GM23338 (cell line): Measurements from ENCODE around the gene INTS3. TPM values are rescaled to one million over a fixed set of nuclear protein-coding genes. Genes with fewer than 3 reads are reported as not detected.

ENCODE experiments used
- microRNA-seq: library from miRNA; unstranded; fragments of <30 nt; microRNA quantifications from one replicate; pipeline ENCODE4, GENCODE V29; 2017
- polyA plus RNA-seq: library from polyadenylated mRNA; unstranded; fragments of >200 nt; fragmentation: Nextera tagmentation; extraction: Ambion mirVana; gene quantifications from 2 replicates; pipeline ENCODE4 v1.2.1, GENCODE V29; 2016
- small RNA-seq: library from RNA; depleted of rRNA; stranded (forward); fragments of <200 nt; gene quantifications from one replicate; pipeline ENCODE3, GENCODE V24; 2014; ENCODE audit warnings: low replicate concordance
- total RNA-seq: library from RNA; depleted of rRNA; stranded (reverse); fragments of >200 nt; shearing (Covaris generic); gene quantifications from 2 replicates; pipeline ENCODE4 v1.2.3, GENCODE V29; 2014; rRNA removed

The INTS3 gene
- total and polyA plus RNA-seq, 2 experiments from 2014 or later, result 22.7 to 51.3 TPM

Small RNA genes within 50 kb of the gene (microRNA-seq; reads per million reads assigned to microRNA genes)
- gene MIR8083, result not detected

Small RNA genes within 50 kb of the gene (small RNA-seq; reads per million reads assigned to genes)
- gene MIR8083 (not detected), gene RF00019 (not detected), gene RN7SL372P (not detected)

Other genes starting within 250 kb of the INTS3 start
- 7.3 and 9.4 TPM in 2 replicates for gene S100A6, start 192.1 kb upstream of the INTS3 start, total RNA-seq
- 77.5 and 98.0 TPM in 2 replicates for gene S100A6, start 192.1 kb upstream of the INTS3 start, polyA plus RNA-seq
- not detected in 2 replicates for gene S100A5, start 187.1 kb upstream of the INTS3 start, total RNA-seq
- 0.47 TPM in 1 of 2 replicates, not detected in the other for gene S100A5, start 187.1 kb upstream of the INTS3 start, polyA plus RNA-seq
- gene S100A4, start 182.2 kb upstream of the INTS3 start, total RNA-seq, result 8.2 and 14.2 TPM in 2 replicates
- 34.6 and 36.0 TPM in 2 replicates for gene S100A4, start 182.2 kb upstream of the INTS3 start, polyA plus RNA-seq
- gene S100A3, start 178.8 kb upstream of the INTS3 start, total RNA-seq, result not detected in 2 replicates
- gene S100A3, start 178.8 kb upstream of the INTS3 start, polyA plus RNA-seq, result not detected in 2 replicates
- gene S100A2, start 162.2 kb upstream of the INTS3 start, total RNA-seq, result 0.66 TPM in 1 of 2 replicates, not detected in the other
- gene S100A2, start 162.2 kb upstream of the INTS3 start, polyA plus RNA-seq, result 0.89 and 1.1 TPM in 2 replicates
- gene S100A16, start 114.9 kb upstream of the INTS3 start, total RNA-seq, result 10.6 and 20.4 TPM in 2 replicates
- 10.5 and 13.0 TPM in 2 replicates for gene S100A16, start 114.9 kb upstream of the INTS3 start, polyA plus RNA-seq
- 0.28 TPM in 1 of 2 replicates, not detected in the other for gene S100A14, start 111.7 kb upstream of the INTS3 start, total RNA-seq
- 0.53 and 0.64 TPM in 2 replicates for gene S100A14, start 111.7 kb upstream of the INTS3 start, polyA plus RNA-seq
- gene S100A13, start 100.5 kb upstream of the INTS3 start, total RNA-seq, result 32.7 and 35.3 TPM in 2 replicates
- gene S100A13, start 100.5 kb upstream of the INTS3 start, polyA plus RNA-seq, result 165 and 182 TPM in 2 replicates
- gene S100A1, start 99.6 kb upstream of the INTS3 start, total RNA-seq, result 0.66 TPM in 1 of 2 replicates, not detected in the other
- 0.13 TPM in 1 of 2 replicates, not detected in the other for gene S100A1, start 99.6 kb upstream of the INTS3 start, polyA plus RNA-seq
- 68.9 and 73.4 TPM in 2 replicates for gene CHTOP, start 94.0 kb upstream of the INTS3 start, total RNA-seq
- 86.6 and 97.8 TPM in 2 replicates for gene CHTOP, start 94.0 kb upstream of the INTS3 start, polyA plus RNA-seq
- gene SNAPIN, start 69.3 kb upstream of the INTS3 start, total RNA-seq, result 25.6 and 28.1 TPM in 2 replicates
- gene SNAPIN, start 69.3 kb upstream of the INTS3 start, polyA plus RNA-seq, result 43.7 and 48.5 TPM in 2 replicates
- gene ILF2, start 57.1 kb upstream of the INTS3 start, total RNA-seq, result 314 and 337 TPM in 2 replicates
- gene ILF2, start 57.1 kb upstream of the INTS3 start, polyA plus RNA-seq, result 204 and 214 TPM in 2 replicates
- gene NPR1, start 49.4 kb upstream of the INTS3 start, total RNA-seq, result 8.5 and 9.0 TPM in 2 replicates
- gene NPR1, start 49.4 kb upstream of the INTS3 start, polyA plus RNA-seq, result 3.3 and 3.7 TPM in 2 replicates
- 18.8 and 24.2 TPM in 2 replicates for gene SLC27A3, start 47.4 kb downstream of the INTS3 start, total RNA-seq
- 26.3 and 27.1 TPM in 2 replicates for gene SLC27A3, start 47.4 kb downstream of the INTS3 start, polyA plus RNA-seq
- 17.3 and 17.8 TPM in 2 replicates for gene GATAD2B, start 194.9 kb downstream of the INTS3 start, total RNA-seq
- gene GATAD2B, start 194.9 kb downstream of the INTS3 start, polyA plus RNA-seq, result 4.4 and 5.2 TPM in 2 replicates
- gene DENND4B, start 218.7 kb downstream of the INTS3 start, total RNA-seq, result 33.3 and 57.0 TPM in 2 replicates
- 24.9 and 29.4 TPM in 2 replicates for gene DENND4B, start 218.7 kb downstream of the INTS3 start, polyA plus RNA-seq
- gene CRTC2, start 230.6 kb downstream of the INTS3 start, total RNA-seq, result 7.4 and 10.6 TPM in 2 replicates
- gene CRTC2, start 230.6 kb downstream of the INTS3 start, polyA plus RNA-seq, result 18.3 and 20.7 TPM in 2 replicates
- 218 and 220 TPM in 2 replicates for gene SLC39A1, start 235.5 kb downstream of the INTS3 start, total RNA-seq
- 87.3 and 91.3 TPM in 2 replicates for gene SLC39A1, start 235.5 kb downstream of the INTS3 start, polyA plus RNA-seq
- gene CREB3L4, start 239.9 kb downstream of the INTS3 start, total RNA-seq, result 21.3 and 26.8 TPM in 2 replicates
- gene CREB3L4, start 239.9 kb downstream of the INTS3 start, polyA plus RNA-seq, result 16.7 and 19.3 TPM in 2 replicates
- gene JTB, start 249.6 kb downstream of the INTS3 start, total RNA-seq, result 179 and 208 TPM in 2 replicates
- gene JTB, start 249.6 kb downstream of the INTS3 start, polyA plus RNA-seq, result 139 and 140 TPM in 2 replicates